ENCODE data around the gene MCF2L2.
"Not testable (repeated sequence)": the region's sequence is repeated elsewhere in the genome, so short reads cannot be mapped to it uniquely, and the experiment has no call there.

MCF2L2 gene

DNA sequence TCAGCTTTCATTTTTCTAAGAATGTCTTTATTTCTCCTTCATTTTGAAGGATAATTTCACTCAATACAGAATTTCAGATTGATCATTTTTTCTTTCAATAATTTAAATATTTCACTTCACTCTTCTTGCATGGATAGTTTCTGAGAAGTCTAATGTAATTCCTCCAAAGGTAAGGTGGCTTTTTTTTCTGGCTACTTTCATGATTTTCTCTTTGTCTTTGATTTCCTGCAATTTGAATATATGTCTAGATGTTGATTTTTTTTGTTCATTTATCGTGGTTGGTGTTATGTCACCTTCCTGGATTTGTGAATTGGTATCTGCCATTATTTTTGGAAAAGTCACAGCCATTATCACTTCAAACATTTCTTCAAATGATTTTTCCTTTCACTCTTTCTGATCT is 14.6 kb upstream of the MCF2L2 start:
- no peak overlapping the region for H3K4me3 ChIP-seq (replicated peaks; ENCODE audit: low read depth, low read length)
- DNase-seq (ENCODE audit: low read depth): no peak
- TF ChIP-seq, protein P1, sequence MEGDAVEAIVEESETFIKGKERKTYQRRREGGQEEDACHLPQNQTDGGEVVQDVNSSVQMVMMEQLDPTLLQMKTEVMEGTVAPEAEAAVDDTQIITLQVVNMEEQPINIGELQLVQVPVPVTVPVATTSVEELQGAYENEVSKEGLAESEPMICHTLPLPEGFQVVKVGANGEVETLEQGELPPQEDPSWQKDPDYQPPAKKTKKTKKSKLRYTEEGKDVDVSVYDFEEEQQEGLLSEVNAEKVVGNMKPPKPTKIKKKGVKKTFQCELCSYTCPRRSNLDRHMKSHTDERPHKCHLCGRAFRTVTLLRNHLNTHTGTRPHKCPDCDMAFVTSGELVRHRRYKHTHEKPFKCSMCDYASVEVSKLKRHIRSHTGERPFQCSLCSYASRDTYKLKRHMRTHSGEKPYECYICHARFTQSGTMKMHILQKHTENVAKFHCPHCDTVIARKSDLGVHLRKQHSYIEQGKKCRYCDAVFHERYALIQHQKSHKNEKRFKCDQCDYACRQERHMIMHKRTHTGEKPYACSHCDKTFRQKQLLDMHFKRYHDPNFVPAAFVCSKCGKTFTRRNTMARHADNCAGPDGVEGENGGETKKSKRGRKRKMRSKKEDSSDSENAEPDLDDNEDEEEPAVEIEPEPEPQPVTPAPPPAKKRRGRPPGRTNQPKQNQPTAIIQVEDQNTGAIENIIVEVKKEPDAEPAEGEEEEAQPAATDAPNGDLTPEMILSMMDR (IDR thresholded peaks at IDR 0.05; ENCODE audit: low read length, missing control alignments): no peak

DNA sequence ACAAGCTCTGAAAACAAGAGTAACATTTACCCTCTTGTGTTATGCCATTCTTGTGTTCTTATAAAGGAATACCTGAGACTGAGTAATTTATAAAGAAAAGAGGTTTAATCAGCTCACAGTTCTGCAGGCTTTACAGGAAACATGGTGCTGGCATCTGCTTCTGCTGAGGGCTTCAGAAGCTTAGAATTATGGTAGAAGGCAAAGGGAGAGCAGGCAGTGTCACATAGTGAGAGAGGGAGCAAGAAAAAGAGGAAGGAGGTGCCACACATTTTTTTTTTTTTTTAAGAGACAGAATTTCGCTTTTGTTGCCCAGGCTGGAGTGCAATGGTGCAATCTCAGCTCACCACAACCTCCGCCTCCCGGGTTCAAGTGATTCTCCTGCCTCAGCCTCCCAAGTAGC is 12.1 kb upstream of the MCF2L2 start:
- not testable (repeated sequence) for DNase-seq (ENCODE audit: low read depth); H3K4me3 ChIP-seq (replicated peaks; ENCODE audit: low read depth, low read length)

DNA sequence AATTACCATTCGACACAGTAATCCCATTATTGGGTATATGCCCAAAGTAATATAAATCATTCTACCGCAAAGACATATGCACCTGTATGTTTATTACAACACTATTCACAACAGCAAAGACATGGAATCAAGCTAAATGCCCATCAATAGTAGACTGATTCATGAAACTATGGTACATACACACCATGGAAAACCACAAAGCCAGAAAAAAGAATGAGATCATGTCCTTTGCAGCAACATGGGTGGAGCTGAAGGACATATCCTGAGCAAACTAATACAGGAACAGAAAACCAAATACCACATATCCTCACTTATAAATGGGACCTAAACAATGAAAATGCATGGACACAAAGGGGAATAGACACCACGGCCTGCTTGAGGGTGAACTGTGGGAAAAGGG is 11.1 kb upstream of the MCF2L2 start:
- TF ChIP-seq, protein P1 (IDR thresholded peaks at IDR 0.05; ENCODE audit: low read length, missing control alignments): no peak
- DNase-seq (ENCODE audit: low read depth): no peak

DNA sequence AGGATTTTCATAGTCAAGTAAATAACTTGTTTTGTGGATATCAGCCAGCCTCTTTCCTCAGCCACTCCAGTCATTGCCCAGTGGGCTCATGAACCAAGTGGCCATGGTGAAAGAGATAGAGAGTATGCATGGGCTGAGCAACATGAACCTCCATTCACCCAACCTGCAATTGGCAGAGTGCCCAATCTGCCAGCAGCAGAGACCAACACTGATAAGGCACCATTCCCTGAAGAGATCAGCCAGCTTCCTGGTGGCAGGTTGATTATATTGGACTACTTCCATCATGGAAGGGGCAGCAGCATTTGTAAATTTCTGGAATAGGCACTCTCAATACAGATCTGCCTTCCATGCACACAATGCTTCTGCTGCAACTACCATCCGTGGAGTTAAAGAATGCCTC is 10.3 kb upstream of the MCF2L2 start:
- TF ChIP-seq, protein P1 (IDR thresholded peaks at IDR 0.05; ENCODE audit: low read length, missing control alignments): no peak
- H3K4me3 ChIP-seq (replicated peaks; ENCODE audit: low read depth, low read length): no peak overlapping the region
- DNase-seq (ENCODE audit: low read depth): no peak

More for the DNA sequence above, 11.1 kb upstream of the MCF2L2 start:
- no peak overlapping the region for H3K4me3 ChIP-seq (replicated peaks; ENCODE audit: low read depth, low read length)

DNA sequence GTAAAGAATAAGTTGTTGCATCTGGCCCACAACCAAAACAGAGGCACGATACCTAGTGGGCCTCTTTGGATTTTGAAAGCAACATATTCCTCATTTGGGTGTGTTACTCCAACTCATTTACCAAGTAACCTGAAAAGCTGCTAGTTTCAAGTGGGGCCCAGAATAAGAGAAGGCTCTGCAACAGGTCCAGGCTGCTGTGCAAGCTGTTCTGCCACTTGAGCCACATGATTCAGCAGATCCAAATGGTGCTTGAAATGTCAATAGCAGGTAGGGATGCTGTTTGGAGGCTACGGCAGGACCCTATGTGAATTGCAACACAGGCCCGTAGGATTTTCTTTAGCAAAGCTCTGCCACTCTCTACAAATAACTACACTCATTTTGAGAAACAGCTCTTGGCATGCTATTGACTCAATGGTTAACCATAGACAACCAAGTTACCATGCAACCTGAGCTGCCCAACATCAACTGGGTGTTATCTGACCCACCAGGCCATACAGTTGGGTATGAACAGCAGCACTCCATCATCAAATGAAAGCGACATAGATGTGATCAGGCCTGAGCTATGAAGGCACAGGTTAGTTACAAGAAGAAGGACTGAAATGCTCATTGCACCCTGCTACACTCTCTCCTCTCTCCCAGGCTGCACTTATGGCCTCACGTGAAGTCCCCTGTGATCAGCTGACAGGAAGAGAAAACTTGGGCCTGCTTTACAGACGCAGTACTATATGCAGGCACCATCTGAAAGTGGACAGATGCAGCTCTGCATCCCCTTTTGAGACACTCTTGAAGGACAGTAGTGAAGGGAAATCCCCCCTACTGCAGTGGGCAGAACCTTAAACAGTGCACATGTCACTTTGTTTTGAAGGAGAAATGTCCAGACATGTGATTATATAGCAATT is 9.5 kb upstream of the MCF2L2 start:
- H3K4me3 ChIP-seq (replicated peaks; ENCODE audit: low read depth, low read length): no peak overlapping the region
- TF ChIP-seq, protein P1 (IDR thresholded peaks at IDR 0.05; ENCODE audit: low read length, missing control alignments): no peak
- no peak for DNase-seq (ENCODE audit: low read depth)

DNA sequence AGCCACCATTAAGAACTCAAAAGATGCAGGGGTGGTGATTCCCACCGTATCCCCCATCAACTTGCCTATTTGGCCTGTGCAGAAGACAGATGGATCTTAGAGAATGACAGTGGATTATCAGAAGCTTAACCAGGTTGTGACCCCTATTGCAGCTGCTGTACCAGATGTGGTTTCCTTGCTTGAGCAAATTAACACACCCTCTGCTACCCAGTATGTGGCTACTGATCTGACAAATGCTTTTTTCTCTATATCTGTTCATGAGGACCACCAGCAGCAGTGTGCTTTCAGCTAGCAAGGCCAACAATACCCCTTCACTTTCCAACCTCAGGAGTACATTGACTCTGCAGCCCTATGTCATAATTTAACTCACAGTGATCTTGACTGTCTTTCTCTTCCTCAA is 8.6 kb upstream of the MCF2L2 start:
- TF ChIP-seq, protein P1 (IDR thresholded peaks at IDR 0.05; ENCODE audit: low read length, missing control alignments): no peak
- DNase-seq (ENCODE audit: low read depth): no peak
- H3K4me3 ChIP-seq (replicated peaks; ENCODE audit: low read depth, low read length): no peak overlapping the region

DNA sequence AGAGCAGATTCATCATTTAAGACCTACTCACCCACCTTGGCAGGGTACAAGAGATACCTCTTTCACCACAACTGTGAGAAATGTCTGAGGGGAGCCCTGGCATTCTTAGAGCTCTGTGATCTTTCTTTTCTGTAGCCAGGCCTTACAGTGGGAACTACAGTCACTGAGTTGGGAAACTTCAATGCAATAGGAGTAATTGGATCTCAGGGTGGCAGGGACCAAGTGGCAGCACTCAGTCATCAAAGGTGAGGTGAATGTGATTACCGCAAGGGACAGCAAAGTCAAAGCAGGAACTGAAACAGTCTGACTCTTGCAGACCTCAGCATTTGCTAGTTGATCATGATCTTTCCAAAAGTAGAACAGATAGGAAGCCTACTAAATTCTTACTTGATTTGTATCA is 7.2 kb upstream of the MCF2L2 start:
- no peak for DNase-seq (ENCODE audit: low read depth)
- TF ChIP-seq, protein P1 (IDR thresholded peaks at IDR 0.05; ENCODE audit: low read length, missing control alignments): no peak
- H3K4me3 ChIP-seq (replicated peaks; ENCODE audit: low read depth, low read length): no peak overlapping the region
